ENCODE measurements around the gene ELMOD1.

Gene ELMOD1

DNA sequence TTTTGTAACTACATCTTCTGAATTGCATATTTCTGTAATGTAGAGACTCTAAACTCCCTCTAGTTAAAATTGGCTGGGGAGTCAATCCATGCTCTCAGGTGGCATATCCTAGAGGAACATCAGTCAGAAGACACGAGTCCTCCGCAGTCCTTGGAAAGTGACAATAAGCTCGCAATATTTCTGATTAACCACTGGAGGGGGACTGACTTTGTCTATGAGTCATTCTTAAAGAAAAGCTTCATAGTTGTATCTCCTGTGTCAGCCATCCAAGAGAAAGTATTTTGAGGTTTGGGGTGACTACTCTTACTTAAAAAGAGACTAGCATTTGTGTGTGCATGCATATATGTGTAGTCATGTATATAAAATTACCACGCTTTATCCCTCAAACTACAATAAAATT, 60.7 kb downstream of the ELMOD1 start:
- DNase-seq = no peak

DNA sequence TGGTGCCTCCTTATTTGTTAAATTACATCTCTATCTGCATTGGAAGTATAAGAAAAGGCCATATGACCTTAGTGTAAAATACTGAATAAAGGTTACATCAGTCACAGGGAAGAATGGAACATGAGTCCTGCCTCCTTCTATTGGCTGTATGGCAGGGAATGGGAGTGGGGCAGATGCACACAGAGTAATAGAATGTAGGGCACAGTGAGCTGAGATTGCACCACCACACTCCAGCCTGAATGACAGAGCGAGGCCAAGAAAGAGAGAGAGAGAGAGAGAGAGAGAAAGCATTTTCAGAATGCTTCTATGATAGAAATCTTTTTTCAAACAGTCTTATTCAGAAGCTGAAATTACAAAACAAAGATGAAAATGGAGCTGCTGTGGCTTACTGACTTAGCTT, 62.1 kb downstream of the ELMOD1 start:
- no peak for DNase-seq

DNA sequence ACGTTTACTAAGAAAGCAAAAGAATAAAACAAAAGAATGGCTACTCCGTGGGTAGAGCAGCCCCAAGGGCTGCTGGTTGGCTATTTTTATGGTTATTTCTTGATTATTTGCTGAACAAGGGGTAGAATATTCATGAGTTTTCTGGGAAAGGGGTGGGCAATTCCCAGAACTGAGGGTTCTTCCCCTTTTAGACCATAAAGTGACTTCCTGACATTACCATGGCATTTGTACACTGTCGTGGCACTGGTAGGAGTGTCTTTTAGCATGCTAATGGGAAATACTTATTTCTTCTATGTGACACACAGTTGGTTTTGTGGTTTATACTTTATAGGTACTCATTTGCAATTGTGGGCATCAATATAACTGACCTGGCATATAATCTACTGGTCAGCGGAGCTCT, 64.7 kb downstream of the ELMOD1 start:
- DNase-seq = no peak

DNA sequence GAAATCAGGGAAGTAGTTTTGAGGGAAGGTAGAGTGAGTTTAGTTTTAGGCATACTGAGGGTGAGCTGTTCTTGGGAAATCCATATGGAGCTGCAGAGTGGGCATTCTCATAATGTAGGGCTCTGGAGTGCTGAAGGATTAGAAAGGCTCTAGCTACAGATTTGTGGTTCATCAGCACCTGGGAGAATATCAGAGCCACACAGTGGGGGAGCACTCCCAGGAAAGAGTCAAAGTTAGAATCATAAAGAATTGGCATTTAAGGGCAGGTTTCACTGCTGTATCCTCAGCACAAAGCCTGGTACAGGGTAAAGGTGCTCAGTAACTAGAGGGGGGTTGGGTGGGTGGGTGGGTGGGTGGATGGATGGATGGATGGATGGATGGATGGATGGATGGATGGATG, 68.4 kb downstream of the ELMOD1 start:
- no peak for DNase-seq

DNA sequence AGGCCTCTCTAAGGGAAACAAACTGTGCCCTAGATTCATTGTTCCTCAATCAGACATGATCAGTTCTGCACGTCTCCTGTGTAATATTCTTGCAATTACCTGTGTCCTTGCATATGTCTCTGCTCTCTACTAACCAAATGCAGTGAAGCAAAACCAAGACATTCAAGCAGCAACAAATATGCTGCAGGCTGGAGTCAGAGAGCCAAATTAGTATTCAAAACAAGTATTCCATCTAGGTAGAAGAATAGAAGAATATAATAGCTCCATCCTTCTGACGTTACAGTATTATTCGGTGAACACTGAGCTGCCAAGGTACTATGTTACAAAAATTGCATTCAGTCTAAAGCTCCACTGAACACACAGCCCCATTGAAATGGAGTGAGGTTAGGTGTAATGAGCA, 69.1 kb downstream of the ELMOD1 start:
- DNase-seq = no peak

- DNase-seq = no peak
These were observed 70.7 kb downstream of the ELMOD1 start for GRCh38 chr11:107661656-107662055.

DNA sequence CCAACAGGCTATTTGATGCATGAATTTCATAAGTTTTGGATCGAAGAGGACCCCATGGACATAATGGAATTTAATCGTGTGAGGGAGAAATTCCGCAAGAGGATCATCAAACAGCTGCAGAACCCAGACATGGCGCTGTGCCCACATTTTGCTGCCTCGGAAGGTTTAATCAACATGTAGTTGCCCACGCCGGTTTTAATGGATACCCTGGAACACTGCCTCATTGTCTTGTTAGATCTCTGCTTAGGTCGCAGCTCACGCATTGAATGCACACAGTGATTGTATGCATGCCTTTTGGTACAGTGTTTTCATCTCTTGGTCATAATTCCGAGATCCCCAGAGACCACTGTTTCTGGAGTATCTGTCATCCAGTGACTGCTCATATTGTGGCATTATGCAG, 74.1 kb downstream of the ELMOD1 start:
- DNase-seq = no peak

DNA sequence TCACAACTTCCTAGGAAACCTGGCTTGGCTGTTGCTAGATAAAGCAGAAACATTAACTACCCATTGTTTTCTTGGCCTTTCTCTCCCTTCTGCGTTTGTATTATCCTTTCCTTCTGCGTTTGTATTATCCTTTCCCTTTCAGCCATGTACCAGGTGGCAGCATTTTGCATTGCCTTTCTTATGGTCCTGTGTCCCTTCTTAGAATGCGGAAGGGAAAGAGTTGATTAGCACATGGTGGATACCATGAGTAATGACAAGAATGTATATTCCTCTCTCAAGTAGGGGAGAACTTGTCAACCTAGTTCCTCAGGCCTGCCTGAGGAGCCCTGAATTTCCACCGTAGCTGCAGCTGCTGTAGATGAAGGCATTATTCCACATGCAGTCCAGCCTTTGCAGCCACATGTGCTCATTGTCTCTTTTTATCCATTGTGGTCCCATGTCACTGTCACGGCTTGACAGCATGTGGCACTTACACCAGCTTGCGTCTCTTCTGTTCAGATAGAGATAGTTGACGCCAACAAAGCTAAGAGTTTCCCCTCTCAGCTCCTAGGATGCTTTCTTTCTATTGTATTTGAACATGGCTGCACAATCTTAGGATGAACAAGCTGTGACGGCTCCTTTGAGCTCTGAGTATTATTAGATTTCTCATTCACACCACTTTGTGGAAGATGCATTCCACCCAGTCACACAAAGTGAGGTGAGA, 76.1 kb downstream of the ELMOD1 start:
- no peak for DNase-seq

DNA sequence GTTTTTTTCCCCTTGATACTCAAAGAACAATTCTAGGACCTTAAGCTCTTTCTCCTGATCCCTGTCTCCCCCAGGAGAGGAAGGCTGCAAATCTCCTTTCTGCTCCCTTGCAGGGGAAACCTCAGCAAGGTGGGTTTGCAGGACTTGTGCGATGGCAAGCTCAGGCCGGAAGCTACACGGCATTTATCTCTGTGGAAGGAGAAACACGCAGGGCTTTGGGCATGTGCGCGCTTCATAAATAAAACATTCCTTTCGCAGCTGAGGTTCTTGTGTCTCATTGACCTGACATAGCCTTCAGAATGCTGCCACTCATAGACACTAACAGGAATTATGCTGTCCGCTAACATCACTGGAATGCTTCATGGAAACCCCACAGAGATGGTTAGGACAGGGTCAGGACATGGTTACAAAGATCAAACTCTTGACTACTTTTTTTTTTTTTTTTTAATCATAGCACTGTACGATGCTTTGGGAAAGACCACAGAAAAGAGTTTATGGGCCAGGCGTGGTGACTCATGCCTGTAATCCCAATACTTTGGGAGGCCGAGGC, 78.3 kb downstream of the ELMOD1 start:
- DNase-seq = no peak

- DNase-seq = no peak
These were observed 79.1 kb downstream of the ELMOD1 start for GRCh38 chr11:107669893-107670601.

- DNase-seq = no peak
These were observed 85.0 kb downstream of the ELMOD1 start for GRCh38 chr11:107675902-107676301.

DNA sequence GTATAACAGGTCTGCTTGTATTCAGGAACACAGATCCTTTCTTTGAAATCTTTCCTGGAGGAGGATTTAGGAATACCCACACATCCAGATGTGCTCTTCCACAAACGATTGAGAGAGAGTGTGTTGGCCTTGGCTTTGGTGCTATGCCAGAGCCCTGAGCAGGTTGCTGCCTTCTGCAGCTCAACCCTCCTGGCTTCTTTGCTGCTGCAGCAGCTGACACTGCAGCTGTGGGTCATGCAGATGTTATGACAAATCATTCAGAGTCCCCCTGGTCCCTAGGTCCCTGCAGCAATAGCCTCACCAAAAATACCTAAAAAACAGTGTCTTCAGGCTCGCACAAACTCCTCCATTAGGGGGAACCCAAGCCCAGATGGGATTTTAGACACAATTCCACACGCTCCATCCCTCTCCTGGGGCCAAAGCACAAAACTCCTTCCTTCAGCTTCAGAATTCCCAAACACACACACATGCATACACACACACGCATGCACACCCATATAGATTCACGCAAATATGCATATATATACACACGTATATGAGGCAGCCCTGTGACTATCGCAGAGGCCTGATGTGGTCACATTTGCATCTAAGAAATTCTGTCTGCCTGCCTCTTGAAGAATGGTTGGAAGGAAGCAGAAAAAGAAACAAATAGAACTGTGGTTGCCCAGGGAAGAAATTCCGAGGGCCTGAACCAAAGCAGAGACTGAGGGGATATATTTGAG, 85.5 kb downstream of the ELMOD1 start:
- DNase-seq = no peak

- no peak for DNase-seq
These were observed 87.1 kb downstream of the ELMOD1 start for GRCh38 chr11:107677924-107678631.

DNA sequence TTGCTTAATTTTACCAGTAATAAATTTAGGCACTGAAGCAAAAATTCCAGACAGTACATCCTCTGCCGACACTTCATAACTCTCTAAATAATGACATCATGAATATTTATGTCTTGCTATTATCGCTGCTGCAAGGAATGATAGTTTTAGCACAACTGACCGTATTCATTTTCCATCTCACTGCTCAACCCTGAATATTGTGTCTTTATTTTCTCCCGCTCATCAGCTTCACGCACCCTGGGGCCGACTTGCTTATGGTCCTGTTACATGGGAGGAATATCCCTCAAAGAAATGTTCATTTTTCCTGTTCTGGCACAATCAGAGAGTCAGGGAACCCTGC, 87.7 kb downstream of the ELMOD1 start:
- DNase-seq = no peak

DNA sequence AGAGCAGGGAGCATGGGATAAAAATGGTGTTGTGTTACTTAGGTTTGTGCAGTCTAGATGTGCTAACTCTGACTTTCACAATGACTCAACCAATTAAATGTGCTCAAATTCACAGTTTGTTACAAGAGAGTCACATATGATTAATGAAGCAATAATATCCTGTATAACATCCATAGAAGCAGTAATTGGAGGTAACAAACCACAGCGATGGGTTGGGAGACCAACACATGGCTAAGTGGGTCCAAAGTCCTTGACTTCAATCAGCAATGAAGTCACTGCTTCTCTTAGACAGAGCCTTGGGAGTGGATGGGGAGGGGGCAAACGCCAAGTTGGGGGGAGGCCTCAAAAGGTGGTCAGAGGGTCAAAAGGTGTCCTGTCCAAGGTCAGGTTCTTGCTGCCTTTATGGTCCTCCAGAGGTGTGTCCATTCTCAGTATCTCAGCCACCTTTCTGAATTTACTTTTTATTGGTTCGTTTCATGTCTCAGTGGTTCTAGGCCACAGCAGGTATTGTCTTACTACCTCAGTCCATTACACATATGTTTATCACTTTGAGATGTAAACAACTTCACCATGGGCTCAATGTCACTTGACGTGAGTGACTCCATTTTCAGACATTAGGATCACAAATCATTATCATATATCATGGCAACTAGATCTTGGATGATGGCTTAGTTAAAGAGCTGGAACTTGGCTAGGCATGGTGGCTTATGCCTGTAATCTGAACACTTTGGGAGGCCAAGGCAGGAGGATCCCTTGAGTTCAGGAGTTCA, 88.5 kb downstream of the ELMOD1 start:
- DNase-seq = no peak

DNA sequence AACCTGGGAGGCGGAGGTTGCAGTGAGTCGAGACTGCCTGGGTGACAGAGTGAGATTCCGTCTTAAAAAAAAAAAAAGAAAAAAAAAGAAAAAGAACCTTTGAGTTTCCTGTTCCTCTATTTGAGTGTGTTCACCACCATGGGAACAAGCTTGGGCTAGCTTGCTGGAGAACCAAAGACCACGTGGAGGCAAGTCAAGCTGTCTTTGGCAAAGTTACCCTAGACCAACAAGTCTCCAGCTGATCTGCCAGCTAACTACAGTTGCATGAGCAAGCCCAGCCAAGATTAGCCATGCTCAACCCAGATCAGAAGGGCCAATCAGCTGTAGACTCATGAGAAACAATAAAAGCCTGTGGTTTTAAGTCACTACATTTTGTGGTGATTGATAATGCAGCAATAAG, 91.2 kb downstream of the ELMOD1 start:
- DNase-seq = no peak

DNA sequence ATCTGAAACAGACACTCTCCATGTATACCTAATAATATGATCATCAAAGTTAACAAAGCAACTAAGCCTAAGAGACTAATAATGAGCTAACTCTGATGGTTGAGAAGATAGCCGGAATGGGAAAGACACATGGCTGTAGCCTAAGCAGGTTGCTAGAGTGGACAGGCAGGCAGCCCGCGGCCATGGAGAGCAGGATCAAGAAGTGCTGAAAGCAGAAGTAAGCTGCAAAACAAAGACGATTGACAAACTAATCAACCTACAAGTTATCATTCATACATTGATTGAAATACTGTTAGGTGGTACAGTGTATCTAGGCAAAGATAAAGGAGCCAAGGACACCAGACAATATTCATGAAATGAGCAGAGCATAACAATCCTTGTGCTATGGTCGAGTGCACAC, 91.6 kb downstream of the ELMOD1 start:
- DNase-seq = no peak

DNA sequence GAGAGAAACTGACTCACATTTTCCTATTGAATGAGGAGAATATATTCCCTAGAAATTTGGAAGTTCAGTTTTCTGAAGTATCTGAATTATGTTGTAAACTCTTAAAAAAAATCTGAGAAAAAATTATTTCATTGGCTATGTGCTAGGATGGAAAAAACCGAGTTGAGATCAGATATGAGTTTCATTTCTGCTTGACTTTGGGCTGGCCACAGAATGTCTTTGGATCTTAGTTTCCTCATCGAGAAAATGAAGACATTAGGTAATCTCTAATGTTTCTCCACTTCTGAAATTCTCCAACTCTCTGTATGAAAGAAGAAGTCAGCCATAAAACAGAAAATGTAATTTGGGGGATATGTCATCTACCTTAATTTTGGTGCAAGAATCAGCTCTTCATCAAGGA, 92.1 kb downstream of the ELMOD1 start:
- no peak for DNase-seq

DNA sequence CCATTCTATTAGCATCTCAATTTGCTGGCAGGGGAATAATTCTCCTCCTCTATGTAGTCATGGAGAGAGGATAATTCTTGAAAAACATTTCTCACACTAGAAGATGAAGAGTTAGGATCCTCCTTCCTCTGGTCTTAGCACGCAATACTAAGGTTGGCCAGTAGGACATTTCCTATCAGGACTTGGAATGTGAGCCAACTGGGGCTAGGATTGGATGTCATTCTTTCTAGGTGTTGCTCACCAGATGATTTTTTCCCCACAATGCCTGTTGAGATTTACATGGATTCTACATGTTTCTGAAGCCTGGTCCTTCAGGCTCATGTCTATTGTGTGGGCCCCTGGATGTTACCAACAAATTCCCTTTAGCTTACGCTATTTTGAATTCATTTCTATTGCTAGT, 92.9 kb downstream of the ELMOD1 start:
- DNase-seq = no peak

DNA sequence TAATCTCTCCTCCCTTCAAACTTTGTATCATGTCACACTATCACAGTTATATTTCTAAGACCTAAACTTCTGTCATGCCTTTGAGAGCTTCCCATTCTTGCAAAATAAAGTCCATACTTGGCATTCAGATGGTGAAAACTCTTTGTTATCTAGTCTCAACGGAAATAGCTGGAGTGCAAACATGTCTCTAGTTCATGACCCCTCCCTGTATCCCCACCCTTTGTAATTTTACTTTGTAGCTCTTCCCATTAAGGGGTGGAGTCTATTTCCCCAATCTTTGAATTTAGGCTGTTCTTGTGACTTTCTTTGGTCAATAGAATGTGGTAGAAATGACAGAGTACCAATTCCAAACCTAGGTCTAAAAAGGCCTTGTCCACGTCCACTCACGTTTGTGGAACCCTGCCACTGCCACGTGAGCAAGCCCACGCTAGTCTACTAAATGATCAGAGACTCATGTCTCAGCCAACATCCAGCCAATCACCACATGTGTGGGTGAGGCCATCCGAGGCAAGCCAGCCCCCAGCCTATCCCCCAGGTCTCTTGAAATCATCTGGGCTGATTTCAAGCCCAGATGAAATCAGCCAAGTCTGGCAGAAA, 97.5 kb downstream of the ELMOD1 start:
- no peak for DNase-seq

GRCh38 chr11:107689317-107690202, 98.6 kb downstream of the ELMOD1 start:
- DNase-seq = peak; percentile 52
